Measurements from ENCODE around the gene RBBP8.

RBBP8 gene

GRCh38 chr18:22981274-22982133, 48.4 kb downstream of the RBBP8 start:
- Histone ChIP-seq H3K27ac (replicated peaks; ENCODE audit: low read length) (no peak overlapping the region), H2BK5ac (ENCODE audit: low read length) (no peak overlapping the region)
- WGBS, 2 donors (ENCODE audit: extremely low coverage in 2 of 2, insufficient read length in 2 of 2, insufficient replicate concordance in 1 of 2) = no CpG with 5 or more reads among the region's 6 CpGs

GRCh38 chr18:22983175-22983574, 50.0 kb downstream of the RBBP8 start:
- no peaks in the 10 kb centered on the region for H3K4me1 ChIP-seq (ENCODE audit: control insufficient read depth in 2 of 2, insufficient read depth in 1 of 2, low read depth in 1 of 2, low read length in 2 of 2)
- no peak overlapping the region for H3K14ac ChIP-seq (ENCODE audit: low read length)
- H3K79me1 ChIP-seq (ENCODE audit: low read depth, low read length) = no peaks in the 10 kb centered on the region
- H3K4ac ChIP-seq (ENCODE audit: low read length) = no peak overlapping the region
- no peak for DNase-seq (ENCODE audit: low spot score)
- H3K18ac ChIP-seq (ENCODE audit: low read length) = no peak overlapping the region
- H3K23ac ChIP-seq (ENCODE audit: low read depth, low read length, poor library complexity) = no peak overlapping the region
- H2AFZ ChIP-seq (ENCODE audit: low read length) = no peak overlapping the region
- H2BK120ac ChIP-seq (ENCODE audit: low read depth, low read length) = no peak overlapping the region
- no peak overlapping the region for H2BK5ac ChIP-seq (ENCODE audit: low read length)
- H3K9ac ChIP-seq (ENCODE audit: low read depth, low read length, poor library complexity) = no peak overlapping the region
- H4K91ac ChIP-seq (ENCODE audit: low read depth, low read length, poor library complexity) = no peak overlapping the region
- no peak overlapping the region for H3K4me3 ChIP-seq (ENCODE audit: low read length in 2 of 2)
- no peak overlapping the region for H2AK5ac ChIP-seq (ENCODE audit: low read depth, low read length)
- no peak overlapping the region for H2BK15ac ChIP-seq (ENCODE audit: low read length)
- H2BK12ac ChIP-seq (ENCODE audit: low read length) = no peak overlapping the region
- no peak overlapping the region for H4K8ac ChIP-seq (ENCODE audit: low read depth, low read length)
- peaks cover 0 to 2% of the 10 kb centered on the region in 2 donors for H3K9me3 ChIP-seq (replicated peaks in 1 of 2; ENCODE audit: control insufficient read depth in 2 of 2, insufficient read depth in 1 of 2, low read depth in 1 of 2, low read length in 2 of 2)
- H3K4me2 ChIP-seq (ENCODE audit: insufficient read depth, low read length, poor library complexity, severe bottlenecking) = no peak overlapping the region
- WGBS, 2 donors (ENCODE audit: extremely low coverage in 2 of 2, insufficient read length in 2 of 2, insufficient replicate concordance in 1 of 2) = no CpG with 5 or more reads among the region's 3 CpGs
- H3K27ac ChIP-seq (replicated peaks; ENCODE audit: low read length) = no peak overlapping the region
- H3K27me3 ChIP-seq (ENCODE audit: control insufficient read depth in 3 of 3, insufficient read depth in 3 of 3, low read depth in 1 of 3, low read length in 3 of 3) = no peaks in the 10 kb centered on the region
- H3K36me3 ChIP-seq (replicated peaks in 1 of 2; ENCODE audit: control insufficient read depth in 2 of 2, insufficient read depth in 2 of 2, low read length in 2 of 2) = peaks cover 18 to 92% of the 10 kb centered on the region in 2 donors

More at GRCh38 chr18:22981274-22982133, 48.4 kb downstream of the RBBP8 start:
- Histone ChIP-seq H3K4me1 (ENCODE audit: control insufficient read depth in 2 of 2, insufficient read depth in 1 of 2, low read depth in 1 of 2, low read length in 2 of 2) (no peaks in the 10 kb centered on the region), H3K4me3 (ENCODE audit: low read length in 2 of 2) (no peak overlapping the region), H3K36me3 (replicated peaks in 1 of 2; ENCODE audit: control insufficient read depth in 2 of 2, insufficient read depth in 2 of 2, low read length in 2 of 2) (peaks cover 11 to 92% of the 10 kb centered on the region in 2 donors), H2BK15ac (ENCODE audit: low read length) (no peak overlapping the region), H4K91ac (ENCODE audit: low read depth, low read length, poor library complexity) (no peak overlapping the region), H2BK120ac (ENCODE audit: low read depth, low read length) (no peak overlapping the region), H3K14ac (ENCODE audit: low read length) (no peak overlapping the region), H3K4ac (ENCODE audit: low read length) (no peak overlapping the region), H3K27me3 (ENCODE audit: control insufficient read depth in 3 of 3, insufficient read depth in 3 of 3, low read depth in 1 of 3, low read length in 3 of 3) (no peaks in the 10 kb centered on the region), H2BK12ac (ENCODE audit: low read length) (no peak overlapping the region), H3K9ac (ENCODE audit: low read depth, low read length, poor library complexity) (no peak overlapping the region), H3K23ac (ENCODE audit: low read depth, low read length, poor library complexity) (no peak overlapping the region), H3K79me1 (ENCODE audit: low read depth, low read length) (no peaks in the 10 kb centered on the region), H3K18ac (ENCODE audit: low read length) (no peak overlapping the region), H4K8ac (ENCODE audit: low read depth, low read length) (no peak overlapping the region), H2AK5ac (ENCODE audit: low read depth, low read length) (no peak overlapping the region), H3K4me2 (ENCODE audit: insufficient read depth, low read length, poor library complexity, severe bottlenecking) (no peak overlapping the region), H3K9me3 (replicated peaks in 1 of 2; ENCODE audit: control insufficient read depth in 2 of 2, insufficient read depth in 1 of 2, low read depth in 1 of 2, low read length in 2 of 2) (no peaks in the 10 kb centered on the region), H2AFZ (ENCODE audit: low read length) (no peak overlapping the region)
- no peak for DNase-seq (ENCODE audit: low spot score)

GRCh38 chr18:22985250-22985649, 52.1 kb downstream of the RBBP8 start:
- DNase-seq (ENCODE audit: low spot score) = no peak

GRCh38 chr18:22987547-22988189, 54.5 kb downstream of the RBBP8 start:
- Histone ChIP-seq H3K23ac (ENCODE audit: low read depth, low read length, poor library complexity) (no peak overlapping the region), H4K91ac (ENCODE audit: low read depth, low read length, poor library complexity) (no peak overlapping the region), H3K9ac (ENCODE audit: low read depth, low read length, poor library complexity) (no peak overlapping the region), H2BK120ac (ENCODE audit: low read depth, low read length) (no peak overlapping the region), H3K27ac (replicated peaks; ENCODE audit: low read length) (no peak overlapping the region), H3K14ac (ENCODE audit: low read length) (no peak overlapping the region), H4K8ac (ENCODE audit: low read depth, low read length) (no peak overlapping the region), H3K36me3 (replicated peaks in 1 of 2; ENCODE audit: control insufficient read depth in 2 of 2, insufficient read depth in 2 of 2, low read length in 2 of 2) (peaks cover 18 to 100% of the 10 kb centered on the region in 2 donors), H2BK12ac (ENCODE audit: low read length) (no peak overlapping the region), H3K4me3 (ENCODE audit: low read length in 2 of 2) (no peak overlapping the region), H3K27me3 (ENCODE audit: control insufficient read depth in 3 of 3, insufficient read depth in 3 of 3, low read depth in 1 of 3, low read length in 3 of 3) (no peaks in the 10 kb centered on the region), H2AFZ (ENCODE audit: low read length) (no peak overlapping the region), H3K18ac (ENCODE audit: low read length) (no peak overlapping the region), H3K9me3 (replicated peaks in 1 of 2; ENCODE audit: control insufficient read depth in 2 of 2, insufficient read depth in 1 of 2, low read depth in 1 of 2, low read length in 2 of 2) (peaks cover 0 to 2% of the 10 kb centered on the region in 2 donors), H2AK5ac (ENCODE audit: low read depth, low read length) (no peak overlapping the region), H3K79me1 (ENCODE audit: low read depth, low read length) (no peaks in the 10 kb centered on the region), H2BK15ac (ENCODE audit: low read length) (no peak overlapping the region), H3K4me1 (ENCODE audit: control insufficient read depth in 2 of 2, insufficient read depth in 1 of 2, low read depth in 1 of 2, low read length in 2 of 2) (no peaks in the 10 kb centered on the region), H3K4me2 (ENCODE audit: insufficient read depth, low read length, poor library complexity, severe bottlenecking) (no peak overlapping the region), H2BK5ac (ENCODE audit: low read length) (no peak overlapping the region), H3K4ac (ENCODE audit: low read length) (no peak overlapping the region)
- no CpG with 5 or more reads among the region's 3 CpGs for WGBS, 2 donors (ENCODE audit: extremely low coverage in 2 of 2, insufficient read length in 2 of 2, insufficient replicate concordance in 1 of 2)
- no peak for DNase-seq (ENCODE audit: low spot score)

More at GRCh38 chr18:22985250-22985649, 52.1 kb downstream of the RBBP8 start:
- H3K14ac ChIP-seq (ENCODE audit: low read length) = no peak overlapping the region
- no peak overlapping the region for H2AK5ac ChIP-seq (ENCODE audit: low read depth, low read length)
- WGBS, 2 donors (ENCODE audit: extremely low coverage in 2 of 2, insufficient read length in 2 of 2, insufficient replicate concordance in 1 of 2) = no CpG with 5 or more reads among the region's 2 CpGs
- no peak overlapping the region for H4K91ac ChIP-seq (ENCODE audit: low read depth, low read length, poor library complexity)
- H2BK15ac ChIP-seq (ENCODE audit: low read length) = no peak overlapping the region
- no peak overlapping the region for H3K27ac ChIP-seq (replicated peaks; ENCODE audit: low read length)
- H4K8ac ChIP-seq (ENCODE audit: low read depth, low read length) = no peak overlapping the region
- H3K4ac ChIP-seq (ENCODE audit: low read length) = no peak overlapping the region
- H3K4me3 ChIP-seq (ENCODE audit: low read length in 2 of 2) = no peak overlapping the region
- H3K27me3 ChIP-seq (ENCODE audit: control insufficient read depth in 3 of 3, insufficient read depth in 3 of 3, low read depth in 1 of 3, low read length in 3 of 3) = no peaks in the 10 kb centered on the region
- H2AFZ ChIP-seq (ENCODE audit: low read length) = no peak overlapping the region
- no peak overlapping the region for H3K23ac ChIP-seq (ENCODE audit: low read depth, low read length, poor library complexity)
- H2BK120ac ChIP-seq (ENCODE audit: low read depth, low read length) = no peak overlapping the region
- H3K4me2 ChIP-seq (ENCODE audit: insufficient read depth, low read length, poor library complexity, severe bottlenecking) = no peak overlapping the region
- H3K36me3 ChIP-seq (replicated peaks in 1 of 2; ENCODE audit: control insufficient read depth in 2 of 2, insufficient read depth in 2 of 2, low read length in 2 of 2) = peaks cover 18 to 96% of the 10 kb centered on the region in 2 donors
- H3K18ac ChIP-seq (ENCODE audit: low read length) = no peak overlapping the region
- no peaks in the 10 kb centered on the region for H3K4me1 ChIP-seq (ENCODE audit: control insufficient read depth in 2 of 2, insufficient read depth in 1 of 2, low read depth in 1 of 2, low read length in 2 of 2)
- no peak overlapping the region for H2BK12ac ChIP-seq (ENCODE audit: low read length)
- no peak overlapping the region for H2BK5ac ChIP-seq (ENCODE audit: low read length)
- no peaks in the 10 kb centered on the region for H3K79me1 ChIP-seq (ENCODE audit: low read depth, low read length)
- peaks cover 0 to 2% of the 10 kb centered on the region in 2 donors for H3K9me3 ChIP-seq (replicated peaks in 1 of 2; ENCODE audit: control insufficient read depth in 2 of 2, insufficient read depth in 1 of 2, low read depth in 1 of 2, low read length in 2 of 2)
- H3K9ac ChIP-seq (ENCODE audit: low read depth, low read length, poor library complexity) = no peak overlapping the region
